ENCODE results near the gene TENM3. TPM values are rescaled to one million over a fixed set of nuclear protein-coding genes. Genes with fewer than 3 reads are reported as not detected.

Gene TENM3
- total RNA-seq, 1 experiment from 2014 or later: 5.3 TPM

DNA sequence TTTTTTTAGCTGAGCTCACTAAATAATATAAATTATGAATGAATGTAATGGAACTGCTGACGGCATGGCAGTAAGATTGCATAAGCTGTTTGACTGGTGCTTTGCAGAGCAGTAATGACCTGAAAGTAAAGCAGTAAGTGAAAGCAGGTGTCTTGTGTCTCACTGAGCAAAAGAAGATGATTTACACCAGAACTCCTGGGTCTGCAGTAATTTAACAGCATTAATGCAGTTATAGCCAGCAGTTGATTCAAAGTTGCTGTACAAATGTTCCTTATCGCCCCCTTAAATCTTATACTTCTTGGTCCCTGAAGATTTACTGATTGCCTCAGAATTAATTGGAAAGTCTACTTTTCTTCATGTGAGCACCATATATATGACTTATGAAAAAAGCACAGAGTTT lies 486.3 kb downstream of the TENM3 start:
- DNase-seq (ENCODE audit: low spot score): no peak

DNA sequence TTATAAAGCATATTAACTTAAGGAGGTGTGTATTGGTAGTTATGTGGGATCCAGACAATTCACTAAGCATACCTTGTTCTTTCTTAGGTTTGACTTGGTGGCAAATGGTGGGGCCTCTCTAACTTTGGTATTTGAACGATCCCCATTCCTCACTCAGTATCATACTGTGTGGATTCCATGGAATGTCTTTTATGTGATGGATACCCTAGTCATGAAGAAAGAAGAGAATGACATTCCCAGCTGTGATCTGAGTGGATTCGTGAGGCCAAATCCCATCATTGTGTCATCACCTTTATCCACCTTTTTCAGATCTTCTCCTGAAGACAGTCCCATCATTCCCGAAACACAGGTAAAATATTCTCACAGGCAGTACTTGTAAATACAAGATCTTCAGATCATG lies 487.6 kb downstream of the TENM3 start:
- DNase-seq (ENCODE audit: low spot score): no peak

DNA sequence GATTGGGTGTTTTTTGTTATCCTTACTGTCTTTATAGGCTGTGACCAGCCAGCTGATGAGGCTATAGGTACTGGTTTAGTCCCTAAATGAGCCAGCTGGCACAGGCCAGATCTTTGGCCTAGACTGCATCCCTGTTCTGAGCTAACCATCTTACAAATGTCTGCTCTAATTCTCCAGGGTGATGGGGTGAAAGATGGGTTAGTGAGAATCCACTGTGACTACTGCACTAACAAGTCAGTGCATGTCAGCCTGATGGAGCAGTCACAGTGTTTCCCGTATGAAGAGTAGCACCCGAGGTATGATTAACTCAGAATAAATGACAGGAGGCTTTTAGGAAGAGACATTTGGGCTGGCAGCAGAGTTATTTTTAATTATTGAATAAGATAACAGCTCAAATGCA lies 493.0 kb downstream of the TENM3 start:
- DNase-seq (ENCODE audit: low spot score): no peak

DNA sequence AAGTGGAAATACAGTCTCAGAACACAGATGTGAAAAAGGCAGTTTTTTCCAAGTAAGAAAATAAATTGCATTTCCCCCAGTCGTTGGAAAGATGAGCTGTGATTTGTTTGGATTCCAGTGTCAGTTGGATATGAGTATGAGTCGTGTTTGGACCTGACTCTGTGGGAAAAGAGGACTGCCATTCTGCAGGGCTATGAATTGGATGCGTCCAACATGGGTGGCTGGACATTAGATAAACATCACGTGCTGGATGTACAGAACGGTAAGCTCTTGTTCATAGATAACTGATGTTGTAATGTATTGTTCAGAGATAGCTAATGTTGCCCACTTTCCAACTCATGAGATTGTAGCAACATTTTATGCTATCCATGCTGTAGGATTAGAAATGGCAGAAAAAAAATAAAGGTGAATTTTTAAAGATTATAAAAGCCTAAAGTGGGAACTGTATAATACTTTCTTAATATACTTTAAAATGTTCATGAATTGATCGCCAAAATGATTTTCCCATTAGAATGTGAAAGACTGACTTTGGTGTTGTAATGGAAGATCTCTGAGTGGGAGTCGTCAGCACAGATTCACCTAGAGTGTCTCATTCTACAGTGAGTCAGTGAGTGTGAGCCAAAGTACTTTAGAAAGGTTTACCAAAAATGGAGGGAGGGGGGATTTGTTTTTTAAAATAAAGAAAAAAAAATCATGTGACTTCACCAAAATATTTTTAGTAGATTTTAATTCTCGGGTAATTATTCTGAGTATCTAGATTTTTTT lies 495.3 kb downstream of the TENM3 start:
- no peak for DNase-seq (ENCODE audit: low spot score)

DNA sequence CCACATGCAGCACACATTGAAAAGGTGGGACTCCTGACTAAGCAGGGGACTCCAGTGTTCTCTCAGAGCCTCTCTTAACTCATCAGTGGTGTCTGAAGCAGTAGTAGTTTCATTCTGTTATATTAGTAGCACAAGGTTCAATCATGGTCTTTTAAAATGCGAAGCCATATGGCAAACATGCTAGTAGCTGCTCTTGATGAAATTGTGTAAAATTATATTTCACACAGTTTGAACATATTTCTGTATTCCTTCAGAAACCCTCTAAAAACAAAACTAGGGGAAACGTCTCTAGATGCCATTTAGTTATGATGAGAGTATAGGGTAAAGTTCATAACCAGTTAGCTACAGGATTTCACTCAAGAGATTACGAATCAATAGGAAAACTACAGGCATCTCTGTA lies 497.1 kb downstream of the TENM3 start:
- DNase-seq (ENCODE audit: low spot score): no peak

DNA sequence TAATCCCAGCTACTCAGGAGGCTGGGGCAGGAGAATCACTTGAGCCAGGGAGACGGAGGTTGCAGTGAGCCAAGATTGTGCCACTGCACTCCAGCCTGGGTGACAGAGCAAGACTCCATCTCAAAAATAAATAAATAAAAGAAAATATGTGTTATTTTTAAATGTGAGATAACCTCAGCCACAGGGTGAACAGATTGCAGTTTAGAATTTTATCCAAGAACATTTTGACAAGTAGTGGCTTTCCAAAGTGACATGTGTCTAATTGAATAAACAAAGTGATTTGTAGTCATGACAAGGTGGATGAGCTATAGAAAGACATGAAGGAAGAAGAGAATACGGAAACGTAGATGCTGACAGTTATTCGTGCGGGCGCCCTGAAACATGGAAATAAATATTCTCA lies 497.9 kb downstream of the TENM3 start:
- no peak for DNase-seq (ENCODE audit: low spot score)

DNA sequence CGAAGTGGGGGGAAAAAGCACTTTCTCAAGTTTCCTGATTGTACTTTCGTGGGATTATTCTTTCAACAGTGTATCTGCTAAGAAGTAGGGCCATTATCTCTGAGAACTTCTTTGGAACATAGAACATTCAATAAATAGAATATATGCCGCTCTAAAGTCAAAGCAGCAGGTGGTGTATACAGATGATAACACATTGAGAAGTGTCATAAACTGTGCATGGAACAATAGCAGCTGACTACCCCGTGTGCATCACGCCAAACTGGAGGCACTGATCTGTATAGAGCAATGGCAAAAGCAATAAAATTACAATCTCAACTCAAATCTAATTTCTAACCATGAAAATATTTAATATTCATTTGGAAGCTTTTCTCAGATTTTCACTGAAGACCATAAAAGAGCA lies 498.7 kb downstream of the TENM3 start:
- no peak for DNase-seq (ENCODE audit: low spot score)

DNA sequence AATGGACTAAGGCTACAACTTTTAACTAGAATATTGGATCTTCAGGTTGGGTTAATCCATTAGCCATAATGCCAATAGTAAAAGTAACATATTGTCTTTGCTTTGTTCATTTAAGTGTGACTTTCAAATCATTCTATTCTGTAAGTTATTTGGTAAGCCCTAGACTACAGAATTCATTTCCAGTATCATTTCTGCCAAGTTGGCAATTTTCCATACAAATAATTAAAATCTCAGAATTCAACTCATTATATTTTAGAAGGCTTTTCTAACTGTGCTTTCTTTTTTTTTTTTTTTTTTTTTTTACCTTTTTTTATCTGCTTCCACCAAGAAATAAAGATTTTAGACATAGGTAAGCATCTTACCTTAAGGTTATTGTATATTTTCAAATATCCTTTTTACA lies 500.6 kb downstream of the TENM3 start:
- DNase-seq (ENCODE audit: low spot score): no peak

DNA sequence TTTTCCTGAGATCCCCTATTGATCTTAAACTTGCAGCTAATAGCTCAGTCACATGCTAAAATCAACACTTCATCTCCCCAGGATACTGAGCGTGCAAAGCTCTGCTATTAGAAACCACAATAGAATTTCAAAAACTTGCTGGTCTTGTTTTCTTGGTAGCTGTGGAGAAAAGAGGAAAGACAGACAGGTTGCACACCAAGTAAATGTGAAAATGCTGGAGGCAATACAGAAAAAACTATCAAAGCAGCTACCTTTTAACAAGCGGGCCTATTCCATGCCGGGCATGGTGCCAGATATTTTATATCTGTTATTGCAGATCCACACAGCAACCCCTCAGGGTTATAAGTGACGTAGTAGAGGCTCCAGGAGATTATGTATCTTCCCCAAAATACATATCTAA lies 502.0 kb downstream of the TENM3 start:
- no peak for DNase-seq (ENCODE audit: low spot score)

DNA sequence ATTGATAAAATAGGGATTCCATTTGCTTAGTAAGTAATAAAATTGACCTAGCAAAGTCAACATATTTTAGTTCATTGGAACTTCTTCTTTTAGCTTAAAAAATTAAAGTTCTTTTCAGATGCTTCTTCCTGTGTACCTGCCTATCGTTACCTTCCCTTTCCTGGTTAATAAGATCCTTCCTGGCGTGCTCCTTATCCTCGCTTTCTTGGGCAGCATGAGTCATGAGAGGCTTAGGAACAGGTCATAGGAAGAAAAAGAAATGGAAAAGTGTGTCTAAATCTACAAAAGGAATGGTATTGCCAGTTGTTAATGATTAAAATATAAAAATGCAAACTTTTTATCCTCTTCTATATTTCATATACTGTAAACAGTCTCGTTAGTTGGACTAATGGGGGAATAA lies 503.7 kb downstream of the TENM3 start:
- DNase-seq (ENCODE audit: low spot score): no peak

DNA sequence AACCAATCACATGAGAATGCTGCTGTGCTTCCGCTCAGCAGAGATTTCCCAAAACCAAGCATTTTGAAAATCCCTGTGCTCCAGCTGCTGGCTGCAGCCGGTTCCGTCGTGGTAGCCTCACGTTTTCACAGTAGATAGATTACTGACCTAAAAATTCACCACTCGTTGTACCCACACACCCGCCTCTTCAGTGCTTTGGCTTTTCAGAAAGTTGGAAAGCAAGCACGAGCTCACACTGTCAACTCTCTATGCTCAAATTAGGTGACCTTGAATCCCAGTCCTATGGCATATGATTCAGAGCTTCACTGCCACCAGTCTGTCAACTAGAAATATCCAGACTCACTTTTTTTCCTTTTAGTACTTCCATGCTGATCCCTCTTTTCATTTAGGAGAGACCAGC lies 505.1 kb downstream of the TENM3 start:
- DNase-seq (ENCODE audit: low spot score): no peak

DNA sequence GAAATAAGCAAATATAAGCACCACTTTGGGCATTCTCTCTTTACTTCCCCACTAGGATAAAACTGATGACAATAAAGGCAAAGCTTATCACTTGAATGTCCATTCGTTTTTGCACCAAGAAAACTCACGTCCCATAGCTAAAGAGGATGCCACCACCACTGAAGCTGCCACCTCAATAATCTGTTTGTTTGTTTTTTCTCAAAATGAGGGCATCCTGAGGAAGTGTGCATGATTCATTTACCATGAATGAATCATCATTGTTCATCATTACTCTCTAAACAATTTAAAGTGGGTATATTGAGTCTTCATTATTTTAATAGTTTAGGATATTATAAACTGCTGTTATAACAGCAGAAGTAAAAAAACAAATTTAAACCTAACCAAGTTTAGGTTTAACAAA lies 505.7 kb downstream of the TENM3 start:
- no peak for DNase-seq (ENCODE audit: low spot score)

DNA sequence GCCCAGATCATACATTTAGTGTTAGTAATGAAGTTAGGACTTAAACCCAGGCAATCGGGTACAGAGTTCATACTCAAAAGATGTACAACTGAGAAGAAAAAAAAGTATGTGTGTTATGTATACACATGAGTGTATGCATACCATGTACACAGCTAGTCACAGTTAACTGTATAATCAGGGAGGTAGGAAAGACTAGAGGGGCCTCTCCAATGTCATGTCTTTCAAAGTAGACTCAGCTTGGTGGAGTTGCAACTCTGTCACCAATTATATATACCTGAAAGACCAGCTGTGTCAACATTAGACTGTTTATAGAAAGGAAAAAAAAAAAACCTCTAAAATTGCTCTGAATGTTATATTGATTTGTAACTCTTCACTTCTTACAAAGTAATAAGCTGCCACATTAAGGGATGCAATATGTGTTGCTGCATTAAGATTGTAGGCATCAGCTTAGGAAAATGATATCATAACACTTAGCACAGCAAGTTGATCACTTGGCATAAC lies 506.5 kb downstream of the TENM3 start:
- DNase-seq (ENCODE audit: low spot score): no peak

DNA sequence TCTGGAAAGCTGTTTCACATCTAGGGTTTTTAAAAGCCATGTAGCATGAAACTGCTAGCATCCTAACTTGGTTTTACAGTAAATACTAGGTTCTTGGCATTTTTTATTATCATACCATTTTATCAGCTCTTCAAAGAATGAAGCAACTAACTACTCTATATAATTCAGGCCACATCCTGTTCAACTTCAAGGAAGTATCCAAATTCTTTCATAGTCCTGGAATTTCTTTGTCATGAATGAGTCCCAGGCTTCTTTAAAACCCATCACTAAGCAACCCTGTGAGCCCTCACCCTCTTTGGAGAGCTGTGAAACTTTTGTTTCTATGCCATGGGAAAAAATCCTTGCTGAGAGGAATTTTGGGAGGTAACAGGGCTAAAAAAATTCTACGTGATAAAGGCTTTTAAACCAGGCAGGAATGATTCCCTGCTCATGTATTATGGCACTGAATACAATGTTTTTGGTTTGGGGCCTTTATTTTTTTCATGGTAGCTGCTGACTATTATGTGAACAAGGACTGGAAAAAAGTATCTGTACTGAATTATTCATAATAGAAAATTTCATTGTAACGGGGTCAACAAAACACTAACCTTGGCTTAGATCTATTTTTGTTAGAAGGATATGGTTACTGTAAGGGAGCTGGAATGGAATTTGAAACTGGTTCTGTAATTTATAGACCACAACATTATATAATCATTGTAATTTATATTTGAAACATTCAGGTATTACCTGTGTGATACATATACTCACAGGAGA lies 509.1 kb downstream of the TENM3 start:
- DNase-seq (ENCODE audit: low spot score): no peak

DNA sequence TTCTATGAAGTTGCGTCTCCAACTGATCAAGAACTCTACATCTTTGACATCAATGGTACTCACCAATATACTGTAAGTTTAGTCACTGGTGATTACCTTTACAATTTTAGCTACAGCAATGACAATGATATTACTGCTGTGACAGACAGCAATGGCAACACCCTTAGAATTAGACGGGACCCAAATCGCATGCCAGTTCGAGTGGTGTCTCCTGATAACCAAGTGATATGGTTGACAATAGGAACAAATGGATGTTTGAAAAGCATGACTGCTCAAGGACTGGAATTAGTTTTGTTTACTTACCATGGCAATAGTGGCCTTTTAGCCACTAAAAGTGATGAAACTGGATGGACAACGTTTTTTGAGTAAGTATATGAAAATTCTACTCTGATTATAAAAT lies 511.7 kb downstream of the TENM3 start:
- DNase-seq (ENCODE audit: low spot score): no peak

DNA sequence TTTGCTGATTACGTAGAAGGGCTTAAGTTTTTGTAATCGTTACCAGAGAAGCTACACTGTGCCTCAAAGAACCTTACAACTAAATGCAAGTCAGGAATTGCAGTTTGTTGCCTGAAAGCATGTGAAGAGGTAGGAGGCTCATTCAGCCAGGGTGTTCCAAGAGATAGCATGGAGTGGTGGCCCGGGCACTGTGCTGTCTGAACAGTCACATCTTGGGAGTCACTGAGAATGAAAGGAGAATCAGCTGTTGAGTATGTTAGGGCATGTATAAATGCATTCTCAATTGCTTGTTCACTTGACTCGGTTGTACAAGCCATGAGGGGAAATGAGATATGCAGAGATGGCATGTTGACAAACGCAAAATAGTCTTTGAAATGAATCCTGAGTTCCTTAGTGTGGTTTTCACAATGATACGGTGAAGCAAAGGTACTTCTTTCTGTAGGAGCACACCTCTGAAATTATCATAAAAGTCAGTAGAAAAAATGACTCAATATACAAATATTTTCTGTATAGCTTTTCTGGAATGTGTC lies 513.0 kb downstream of the TENM3 start:
- no peak for DNase-seq (ENCODE audit: low spot score)

DNA sequence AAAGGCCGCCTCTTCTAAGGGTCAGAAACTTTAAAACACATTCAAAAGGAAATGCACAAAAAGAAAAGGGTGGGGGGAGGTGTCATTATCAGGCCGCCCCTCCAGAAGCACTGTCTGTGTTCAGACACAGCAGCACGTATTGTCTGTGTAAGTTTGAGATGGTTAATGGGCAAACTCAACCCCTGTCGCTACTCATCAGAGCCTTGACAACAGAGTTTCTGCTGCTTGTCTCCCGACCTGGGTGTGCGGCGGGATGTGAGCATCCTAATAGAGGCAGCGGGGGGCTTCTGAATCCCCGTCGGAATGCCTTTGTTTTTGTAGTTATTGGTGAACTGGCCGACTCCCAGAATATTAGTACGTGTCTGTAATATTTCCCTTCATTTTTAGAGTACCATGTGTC lies 515.1 kb downstream of the TENM3 start:
- DNase-seq (ENCODE audit: low spot score): no peak

DNA sequence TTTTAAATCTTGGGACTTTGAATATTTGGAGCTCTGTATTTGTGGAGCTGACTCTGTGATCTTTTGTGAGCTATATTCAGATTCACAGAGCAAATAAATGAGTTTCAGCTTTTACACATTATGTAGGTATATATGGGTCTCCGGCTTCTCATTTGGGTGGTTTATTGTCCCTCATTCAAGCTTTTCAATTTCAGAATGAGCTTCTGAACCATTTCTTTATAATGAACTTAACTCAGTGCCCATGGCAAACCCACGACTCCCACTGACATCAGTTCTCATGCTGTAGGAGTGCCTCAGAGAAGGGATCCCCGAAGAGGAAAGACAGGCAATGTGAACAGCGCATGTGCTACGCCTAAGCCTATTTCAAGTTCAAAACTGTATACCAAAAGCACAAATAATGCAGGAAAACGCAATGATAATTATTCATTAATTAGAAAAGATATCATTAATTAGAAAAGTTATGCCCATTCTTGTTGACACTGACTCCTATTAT lies 517.4 kb downstream of the TENM3 start:
- no peak for DNase-seq (ENCODE audit: low spot score)

DNA sequence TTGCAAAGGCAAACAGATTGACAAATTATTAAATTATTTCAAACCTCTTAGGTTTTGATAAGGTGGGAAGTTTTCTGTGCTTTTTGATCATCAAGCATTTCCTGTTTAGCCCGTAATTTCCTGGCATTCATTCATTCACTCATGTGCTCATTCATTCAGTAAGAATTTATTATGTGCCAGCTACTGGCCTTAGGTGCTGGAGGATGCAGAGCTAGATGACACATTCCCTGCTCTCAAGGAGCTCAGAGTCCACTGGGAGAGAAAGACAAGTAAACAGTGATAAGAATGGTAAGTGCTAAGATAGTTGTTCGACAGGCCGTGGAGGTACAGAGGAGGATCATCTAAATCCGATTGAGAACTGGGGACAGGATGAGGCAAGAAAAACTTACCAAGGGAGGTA lies 520.9 kb downstream of the TENM3 start:
- DNase-seq (ENCODE audit: low spot score): no peak

DNA sequence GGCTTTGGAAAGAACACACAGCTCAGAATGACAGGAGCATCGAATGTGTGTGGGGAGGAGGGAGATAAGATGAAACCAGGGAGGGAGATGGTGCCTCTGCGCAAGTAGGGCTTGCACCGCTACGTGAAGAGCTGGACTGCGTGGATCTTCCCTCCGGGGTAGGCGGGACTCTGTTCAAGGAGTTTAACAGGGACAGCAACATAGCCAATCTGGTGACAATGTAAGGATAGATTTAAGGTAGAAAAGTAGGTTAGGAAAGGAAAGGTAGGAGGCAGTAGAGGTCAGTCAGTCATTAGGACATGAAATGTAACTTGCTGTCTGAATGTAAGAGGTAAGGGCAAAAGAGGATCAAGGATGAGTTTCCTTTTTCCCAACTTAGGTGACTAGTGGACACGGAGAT lies 521.4 kb downstream of the TENM3 start:
- no peak for DNase-seq (ENCODE audit: low spot score)

DNA sequence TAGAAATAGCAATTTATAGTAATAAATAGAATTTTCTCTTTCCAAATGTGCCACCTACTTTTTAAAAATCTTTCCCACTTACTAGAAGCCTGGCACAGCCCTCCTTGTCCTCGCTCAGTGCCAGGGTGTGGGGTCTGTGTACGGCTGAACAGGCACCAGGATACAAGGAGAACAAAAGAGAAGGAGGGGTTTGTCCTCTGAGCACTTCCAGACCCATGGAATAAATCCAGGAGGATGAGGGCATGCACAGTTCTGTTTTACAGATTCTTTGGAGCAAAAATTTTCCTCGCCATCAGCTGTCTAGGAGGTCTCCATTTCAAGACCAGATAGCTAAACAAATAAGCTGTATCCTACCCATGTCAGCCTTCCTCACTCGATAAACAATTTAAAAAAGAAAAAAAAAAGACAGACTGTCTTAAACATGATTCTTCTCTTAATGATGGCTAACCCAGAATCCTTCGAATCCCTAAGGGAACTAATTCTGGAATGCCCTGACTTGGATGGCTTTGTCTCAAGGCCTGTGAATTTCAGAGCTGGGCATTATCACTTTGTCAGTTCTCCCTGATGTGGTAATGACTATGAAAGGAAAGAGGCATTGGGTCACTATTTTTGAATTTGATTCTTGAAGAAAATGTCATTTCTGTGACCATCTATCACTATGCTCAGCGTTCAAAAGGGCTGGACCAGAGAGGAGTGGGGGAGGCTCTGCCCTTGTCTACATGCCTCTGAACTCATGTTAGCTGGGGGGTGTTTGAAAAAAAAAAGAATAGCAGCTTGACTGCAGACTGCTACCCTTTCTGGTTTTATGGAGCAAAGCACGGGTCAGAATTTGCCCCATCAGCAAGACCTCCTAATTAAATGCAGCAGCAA lies 523.0 kb downstream of the TENM3 start:
- no peak for DNase-seq (ENCODE audit: low spot score)

DNA sequence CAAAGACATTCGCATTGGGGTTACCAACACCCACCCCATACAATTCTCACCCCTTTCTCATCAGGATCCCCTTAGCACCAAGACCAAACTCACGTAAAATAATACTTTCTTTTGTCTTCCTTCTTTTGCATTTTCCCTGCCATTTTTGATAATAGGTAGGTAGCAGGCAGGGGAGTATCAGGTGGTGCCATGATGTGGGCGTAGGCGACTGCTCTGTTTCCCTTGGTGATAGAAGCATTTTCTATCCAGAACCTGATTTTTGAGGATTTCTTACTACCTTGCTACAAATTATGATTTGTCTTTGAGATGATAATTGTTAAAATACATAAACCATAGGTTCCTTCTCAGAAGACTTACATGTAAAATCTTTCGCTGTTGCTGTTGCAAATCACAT lies 523.7 kb downstream of the TENM3 start:
- no peak for DNase-seq (ENCODE audit: low spot score)
